ENCODE results near the gene CCNY.

- no peak for TF ChIP-seq POLR2AphosphoS5 (IDR thresholded peaks at IDR 0.05; ENCODE audit: borderline replicate concordance, low read depth, low read length)
- TF ChIP-seq EZH2 (IDR thresholded peaks at IDR 0.05): no peak
- no peak for TF ChIP-seq FOXP2 (optimal IDR thresholded peaks at IDR 0.05; ENCODE audit: control extremely low read depth, extremely low read length, insufficient read depth)
These were observed 99.5 kb downstream of the CCNY start for GRCh38 chr10:35435824-35436223.
